ENCODE results near the gene KIAA0513. TPM values are rescaled to one million over a fixed set of nuclear protein-coding genes. Genes with fewer than 3 reads are reported as not detected.
A peak's percentile ranks its signal among the peaks of the same experiment; 100 is the strongest.

The KIAA0513 gene
- total RNA-seq, 2 donors from 2014 or later = 12.6 to 14.1 TPM

DNA sequence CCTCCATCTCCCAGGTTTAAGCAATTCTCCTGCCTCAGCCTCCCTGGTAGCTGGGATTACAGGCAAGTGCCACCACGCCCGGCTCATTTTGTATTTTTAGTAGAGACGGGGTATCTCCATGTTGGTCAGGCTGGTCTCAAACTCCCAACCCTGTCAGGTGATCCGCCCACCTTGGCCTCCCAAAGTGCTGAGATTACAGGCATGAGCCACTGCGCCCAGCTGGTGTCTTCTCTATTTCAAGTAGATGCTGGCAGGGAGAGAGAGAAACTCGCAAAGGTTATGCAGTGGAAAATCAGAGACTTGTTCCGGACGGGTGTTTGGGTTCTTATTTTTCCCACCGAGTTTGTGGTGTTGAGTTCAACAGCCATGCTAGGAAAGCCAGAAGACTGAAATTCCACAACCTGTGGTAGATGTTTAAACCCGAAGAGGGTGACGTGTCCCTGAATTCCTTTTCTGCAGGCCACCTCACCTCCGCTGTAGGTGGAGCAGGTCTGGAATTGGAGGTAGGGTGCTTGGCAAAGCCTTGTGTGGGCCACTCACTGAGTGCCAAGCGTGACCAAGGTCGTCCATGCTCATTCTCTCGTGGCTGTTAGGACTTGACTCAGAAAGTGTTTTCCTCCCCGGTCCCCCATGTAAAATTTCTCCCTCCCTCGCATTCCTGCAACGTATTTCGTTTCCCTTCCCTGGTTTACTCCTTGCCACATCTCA lies 8.9 kb upstream of the KIAA0513 start:
- Histone ChIP-seq H3K27me3 (no peaks in the 10 kb centered on the region), H3K27ac (no peak overlapping the region), H3K36me3 (no peaks in the 10 kb centered on the region), H3K9me3 (no peaks in the 10 kb centered on the region), H3K4me1 (no peaks in the 10 kb centered on the region), H3K4me3 (no peak overlapping the region)
- TF ChIP-seq, protein P1, sequence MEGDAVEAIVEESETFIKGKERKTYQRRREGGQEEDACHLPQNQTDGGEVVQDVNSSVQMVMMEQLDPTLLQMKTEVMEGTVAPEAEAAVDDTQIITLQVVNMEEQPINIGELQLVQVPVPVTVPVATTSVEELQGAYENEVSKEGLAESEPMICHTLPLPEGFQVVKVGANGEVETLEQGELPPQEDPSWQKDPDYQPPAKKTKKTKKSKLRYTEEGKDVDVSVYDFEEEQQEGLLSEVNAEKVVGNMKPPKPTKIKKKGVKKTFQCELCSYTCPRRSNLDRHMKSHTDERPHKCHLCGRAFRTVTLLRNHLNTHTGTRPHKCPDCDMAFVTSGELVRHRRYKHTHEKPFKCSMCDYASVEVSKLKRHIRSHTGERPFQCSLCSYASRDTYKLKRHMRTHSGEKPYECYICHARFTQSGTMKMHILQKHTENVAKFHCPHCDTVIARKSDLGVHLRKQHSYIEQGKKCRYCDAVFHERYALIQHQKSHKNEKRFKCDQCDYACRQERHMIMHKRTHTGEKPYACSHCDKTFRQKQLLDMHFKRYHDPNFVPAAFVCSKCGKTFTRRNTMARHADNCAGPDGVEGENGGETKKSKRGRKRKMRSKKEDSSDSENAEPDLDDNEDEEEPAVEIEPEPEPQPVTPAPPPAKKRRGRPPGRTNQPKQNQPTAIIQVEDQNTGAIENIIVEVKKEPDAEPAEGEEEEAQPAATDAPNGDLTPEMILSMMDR (IDR thresholded peaks at IDR 0.05) = no peak
- DNase-seq (ENCODE audit: low spot score) = no peak

DNA sequence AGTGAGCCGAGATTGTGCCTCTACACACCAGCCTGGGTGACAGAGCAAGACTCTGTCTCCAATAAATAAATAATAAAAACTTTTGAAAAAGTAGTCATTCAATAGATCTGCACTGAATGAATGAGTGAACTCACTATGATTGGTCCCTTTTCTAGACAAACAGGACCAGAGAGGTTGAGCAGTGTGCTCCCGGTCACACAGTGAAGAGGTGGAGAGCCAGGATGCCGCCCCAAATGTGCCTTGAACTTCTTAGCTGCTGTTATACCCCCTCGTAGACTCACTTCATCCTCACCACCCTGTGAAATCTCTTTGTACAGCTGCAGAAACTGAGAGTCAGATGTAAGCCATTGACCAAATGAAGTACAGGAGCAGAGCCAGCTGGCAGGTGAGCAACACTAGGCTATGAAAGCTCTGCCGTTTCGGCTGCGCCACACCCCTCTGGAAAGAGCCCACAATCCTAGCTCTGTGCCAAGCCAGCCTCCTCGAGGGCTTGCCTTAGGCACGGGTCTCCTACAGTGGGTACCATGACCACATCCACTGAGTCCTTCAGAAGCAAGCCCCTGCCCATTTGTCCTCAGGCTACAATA lies 7.8 kb upstream of the KIAA0513 start:
- no peaks in the 10 kb centered on the region for H3K36me3 ChIP-seq
- no peak overlapping the region for H3K4me3 ChIP-seq
- H3K9me3 ChIP-seq = no peaks in the 10 kb centered on the region
- H3K27me3 ChIP-seq = no peaks in the 10 kb centered on the region
- TF ChIP-seq, protein P1 (IDR thresholded peaks at IDR 0.05) = no peak
- DNase-seq (ENCODE audit: low spot score) = no peak
- H3K27ac ChIP-seq = no peak overlapping the region
- no peaks in the 10 kb centered on the region for H3K4me1 ChIP-seq

DNA sequence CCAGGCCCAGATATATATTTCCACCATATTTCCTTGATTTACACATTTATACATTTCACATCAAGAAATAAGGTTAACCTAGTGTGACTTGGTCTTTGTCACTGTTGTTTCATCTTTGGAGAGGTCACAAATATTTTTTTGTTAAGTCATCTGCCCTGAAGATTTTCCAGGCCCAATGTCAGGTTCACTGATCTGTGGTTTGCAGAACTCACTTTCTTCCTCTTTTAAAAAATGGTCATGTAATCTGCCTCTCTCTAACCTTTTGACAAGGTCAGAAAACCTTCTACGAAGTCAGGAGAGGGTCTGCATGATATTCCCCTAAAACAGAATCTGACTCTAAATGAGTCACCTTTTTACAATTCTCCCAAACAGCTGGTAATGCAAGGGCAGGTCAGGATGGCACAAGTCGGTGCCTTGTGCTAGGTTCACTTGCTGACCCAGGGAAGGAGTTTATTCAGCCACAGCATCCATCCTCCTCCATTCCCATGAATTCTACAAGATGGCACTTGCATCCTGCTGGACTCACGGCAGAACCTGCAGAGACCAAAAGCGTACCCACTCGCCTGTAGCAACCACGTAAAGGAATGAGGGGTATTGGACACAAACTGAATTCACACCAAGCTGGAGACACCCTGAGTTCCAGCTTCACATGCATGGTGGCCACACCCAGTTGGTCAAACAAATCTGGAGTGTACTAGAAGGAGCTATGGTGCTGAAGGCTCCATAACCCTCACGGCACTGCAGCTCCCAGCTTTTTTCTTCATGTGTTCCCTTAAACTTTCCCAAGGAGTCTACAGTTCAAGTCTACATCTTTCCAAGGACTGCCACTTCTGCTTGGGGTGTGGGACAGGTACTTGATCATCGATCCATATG lies 1.6 kb upstream of the KIAA0513 start:
- Histone ChIP-seq H3K9me3 (no peaks in the 10 kb centered on the region), H3K4me3 (no peak overlapping the region), H3K27me3 (no peaks in the 10 kb centered on the region), H3K27ac (no peak overlapping the region), H3K36me3 (no peaks in the 10 kb centered on the region), H3K4me1 (peaks cover 0 to 32% of the 10 kb centered on the region in 2 donors)
- no peak for DNase-seq (ENCODE audit: low spot score)
- TF ChIP-seq, protein P1 (IDR thresholded peaks at IDR 0.05) = no peak

- Histone ChIP-seq H3K4me3 (peak overlapping the region; percentile 70 to 85), H3K36me3 (peaks cover 3% of the 10 kb centered on the region), H3K27ac (peak overlapping the region; percentile 83 to 88), H3K9me3 (no peaks in the 10 kb centered on the region), H3K27me3 (no peaks in the 10 kb centered on the region), H3K4me1 (peaks cover 0 to 32% of the 10 kb centered on the region in 2 donors)
- TF ChIP-seq, protein P1 (IDR thresholded peaks at IDR 0.05) = no peak
- no peak for DNase-seq (ENCODE audit: low spot score)
Observed at GRCh38 chr16:85026703-85027102, 892 bp upstream of the KIAA0513 start.

DNA sequence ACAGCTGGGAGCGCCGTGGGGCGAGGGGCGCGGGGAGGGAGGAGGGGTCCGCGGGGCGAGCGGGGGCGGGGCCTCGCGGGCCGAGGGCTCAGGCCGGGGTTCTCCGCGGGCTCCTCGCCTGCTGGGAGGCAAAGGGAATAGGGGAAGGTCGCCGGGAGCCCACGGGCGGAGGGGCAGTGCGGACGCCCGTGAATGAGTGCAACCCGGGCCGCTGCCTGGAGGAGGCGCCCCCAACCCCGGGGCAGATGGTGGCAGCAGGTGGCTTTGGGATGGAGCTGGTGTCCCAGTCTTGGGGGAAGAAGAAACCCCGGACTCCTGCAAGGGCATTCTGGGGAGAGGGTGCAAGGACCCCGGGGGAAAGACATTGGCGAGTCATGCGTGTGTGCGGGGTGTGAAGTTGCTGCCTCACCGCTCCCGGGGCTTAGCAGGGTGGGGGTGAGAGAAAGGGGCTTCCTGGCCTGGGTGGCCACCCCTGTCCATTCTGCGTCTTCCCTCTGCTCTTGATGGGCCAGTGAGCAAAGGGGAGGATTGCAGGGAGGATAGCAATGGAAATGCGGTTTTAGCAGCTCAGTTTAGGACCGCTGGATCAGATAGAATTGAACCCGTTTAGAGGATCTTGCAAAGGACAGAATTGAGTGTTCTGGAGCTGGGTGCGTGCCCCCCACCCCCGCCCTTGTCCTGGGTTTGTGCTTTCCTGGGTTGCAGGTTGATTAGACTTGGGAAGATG lies 526 bp downstream of the KIAA0513 start:
- TF ChIP-seq, protein P1 (IDR thresholded peaks at IDR 0.05) = no peak
- H3K27me3 ChIP-seq = no peaks in the 10 kb centered on the region
- H3K27ac ChIP-seq = peak overlapping the region; percentile 83 to 88
- no peaks in the 10 kb centered on the region for H3K9me3 ChIP-seq
- peak overlapping the region; percentile 70 to 85 for H3K4me3 ChIP-seq
- H3K4me1 ChIP-seq = peaks cover 0 to 32% of the 10 kb centered on the region in 2 donors
- no peak for DNase-seq (ENCODE audit: low spot score)
- H3K36me3 ChIP-seq = peaks cover 6% of the 10 kb centered on the region

Measured in right atrium auricular region (tissue), 2 donors.